Globus pallidus (tissue), 1 donor: ENCODE data around the gene KSR2.

ENCODE experiments used
- DNase-seq: peaks from one replicate; pipeline ENCODE4 v3.0.0-alpha.2; 2015; ENCODE audit warnings: low spot score

Gene KSR2

GRCh38 chr12:117689857-117690256, 278.9 kb downstream of the KSR2 start:
- DNase-seq: no peak

GRCh38 chr12:117688446-117688845, 280.3 kb downstream of the KSR2 start:
- DNase-seq: no peak

GRCh38 chr12:117686911-117687377, 281.8 kb downstream of the KSR2 start:
- DNase-seq: no peak

- DNase-seq: no peak
Observed at GRCh38 chr12:117686210-117686609, 282.6 kb downstream of the KSR2 start.

- no peak for DNase-seq
Observed at GRCh38 chr12:117685110-117685926, 283.5 kb downstream of the KSR2 start.

GRCh38 chr12:117684471-117684870, 284.3 kb downstream of the KSR2 start:
- no peak for DNase-seq

- no peak for DNase-seq
Observed at GRCh38 chr12:117680312-117680711, 288.5 kb downstream of the KSR2 start.

GRCh38 chr12:117679776-117680175, 289.0 kb downstream of the KSR2 start:
- no peak for DNase-seq

- no peak for DNase-seq
Observed at GRCh38 chr12:117674763-117675162, 294.0 kb downstream of the KSR2 start.

GRCh38 chr12:117674313-117674712, 294.5 kb downstream of the KSR2 start:
- no peak for DNase-seq

- DNase-seq: no peak
Observed at GRCh38 chr12:117671734-117672133, 297.1 kb downstream of the KSR2 start.

GRCh38 chr12:117664169-117664568, 304.6 kb downstream of the KSR2 start:
- DNase-seq: no peak

- no peak for DNase-seq
Observed at GRCh38 chr12:117662620-117663395, 306.0 kb downstream of the KSR2 start.

- no peak for DNase-seq
Observed at GRCh38 chr12:117662220-117662619, 306.6 kb downstream of the KSR2 start.

GRCh38 chr12:117661471-117661870, 307.3 kb downstream of the KSR2 start:
- DNase-seq: no peak

GRCh38 chr12:117660896-117661295, 307.9 kb downstream of the KSR2 start:
- DNase-seq: no peak

GRCh38 chr12:117658226-117658625, 310.6 kb downstream of the KSR2 start:
- DNase-seq: no peak

GRCh38 chr12:117649796-117650195, 319.0 kb downstream of the KSR2 start:
- DNase-seq: no peak

GRCh38 chr12:117646520-117646919, 322.3 kb downstream of the KSR2 start:
- no peak for DNase-seq

GRCh38 chr12:117645473-117645872, 323.3 kb downstream of the KSR2 start:
- no peak for DNase-seq

GRCh38 chr12:117643971-117644370, 324.8 kb downstream of the KSR2 start:
- no peak for DNase-seq

- DNase-seq: no peak
Observed at GRCh38 chr12:117641885-117642284, 326.9 kb downstream of the KSR2 start.

GRCh38 chr12:117640511-117640910, 328.3 kb downstream of the KSR2 start:
- DNase-seq: no peak
